Inferior parietal cortex (tissue), 1 donor: ENCODE measurements around the gene LGR4.

Experiments
- DNase-seq: peaks from one replicate; pipeline ENCODE4 v3.0.0-alpha.2; 2016; ENCODE audit errors: extremely low spot score

LGR4 gene

DNA sequence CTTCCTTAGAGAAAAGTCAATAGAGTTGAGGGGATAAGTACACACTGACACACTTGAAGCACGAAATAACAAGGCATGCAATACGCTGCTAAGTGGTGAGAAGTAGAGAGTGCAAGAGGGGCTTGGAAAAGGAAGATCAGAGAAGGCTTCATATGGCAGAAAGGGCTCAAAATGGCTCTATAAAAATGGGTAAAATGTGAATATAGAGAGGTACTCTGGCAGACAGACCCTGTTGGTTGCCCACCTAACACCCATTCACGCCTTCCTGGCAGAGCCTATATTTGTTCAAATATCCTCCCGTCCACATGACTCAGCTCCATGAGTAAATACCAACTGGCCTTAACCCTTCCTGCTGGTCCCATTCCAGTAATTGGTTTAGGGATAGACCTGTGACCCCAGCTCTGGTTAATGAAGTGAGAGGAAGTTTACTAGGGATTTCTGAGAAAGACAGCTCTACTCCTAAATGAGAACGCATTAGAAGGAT, 70.7 kb downstream of the LGR4 start:
- no peak for DNase-seq

- no peak for DNase-seq
These were observed 71.2 kb downstream of the LGR4 start for GRCh38 chr11:27401280-27401832.

DNA sequence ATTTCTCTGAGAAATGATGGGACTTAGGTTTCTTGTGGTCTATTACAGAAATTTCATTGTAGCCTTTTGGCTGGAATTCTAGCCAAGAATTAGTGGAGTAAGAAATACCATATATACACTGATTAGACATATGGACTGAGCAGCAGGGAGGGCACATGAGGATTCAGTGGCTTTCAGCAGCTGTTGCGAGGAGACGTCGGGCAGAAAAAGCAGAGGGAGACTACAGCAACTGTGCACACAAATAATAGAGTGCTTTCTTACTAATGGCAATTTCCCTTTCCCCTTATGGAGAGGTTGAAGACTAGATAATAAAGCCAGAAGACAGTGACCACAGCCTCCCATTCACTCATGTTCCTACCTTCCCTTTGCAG, 74.2 kb downstream of the LGR4 start:
- DNase-seq, result no peak

- DNase-seq, result no peak
These were observed 74.8 kb downstream of the LGR4 start for GRCh38 chr11:27397624-27398399.

- DNase-seq, result no peak
These were observed 76.2 kb downstream of the LGR4 start for GRCh38 chr11:27396259-27396839.

GRCh38 chr11:27395556-27396258, 76.9 kb downstream of the LGR4 start:
- DNase-seq, result no peak

GRCh38 chr11:27394781-27395228, 77.8 kb downstream of the LGR4 start:
- no peak for DNase-seq

GRCh38 chr11:27392278-27393114, 80.1 kb downstream of the LGR4 start:
- DNase-seq, result no peak

- no peak for DNase-seq
These were observed 81.1 kb downstream of the LGR4 start for GRCh38 chr11:27391331-27392015.

GRCh38 chr11:27390318-27391295, 82.0 kb downstream of the LGR4 start:
- no peak for DNase-seq

DNA sequence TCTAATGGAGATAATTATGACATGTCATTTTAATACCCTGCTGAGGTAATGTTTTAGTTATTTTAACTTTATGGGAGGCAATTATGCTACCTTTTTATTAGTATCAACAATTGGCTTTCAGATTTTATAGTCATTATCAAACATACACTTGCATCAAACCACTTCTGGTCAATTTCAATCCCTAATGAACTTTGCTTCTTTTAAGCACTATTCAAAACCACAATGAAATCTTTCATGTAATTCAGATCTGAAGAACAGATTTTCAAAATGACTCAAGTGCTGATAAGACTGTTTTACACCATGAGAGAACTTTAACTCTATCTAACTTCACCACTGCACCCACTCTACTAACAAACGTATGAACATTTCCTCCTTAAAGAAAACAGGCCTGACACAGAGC, 83.7 kb downstream of the LGR4 start:
- no peak for DNase-seq

DNA sequence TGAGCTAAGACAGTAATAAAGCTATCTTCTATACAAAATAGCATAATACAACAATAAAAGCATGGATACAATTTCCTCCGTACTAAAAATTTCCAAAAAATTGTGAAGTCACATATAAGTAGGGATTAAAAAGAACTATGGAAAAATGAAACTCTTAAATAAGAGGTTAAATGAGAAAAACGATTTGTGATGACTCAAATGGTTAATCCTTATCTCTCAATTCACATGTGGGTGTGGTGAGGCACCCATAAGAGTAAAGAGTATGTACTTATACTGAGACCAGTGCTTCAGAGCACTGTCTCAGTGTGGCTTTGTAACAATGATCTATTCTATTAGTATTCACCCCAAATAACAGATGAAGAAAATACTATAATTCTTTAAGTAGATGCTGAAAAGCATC, 84.6 kb downstream of the LGR4 start:
- DNase-seq, result no peak

GRCh38 chr11:27387362-27387761, 85.2 kb downstream of the LGR4 start:
- no peak for DNase-seq

GRCh38 chr11:27386181-27386845, 86.3 kb downstream of the LGR4 start:
- no peak for DNase-seq

DNA sequence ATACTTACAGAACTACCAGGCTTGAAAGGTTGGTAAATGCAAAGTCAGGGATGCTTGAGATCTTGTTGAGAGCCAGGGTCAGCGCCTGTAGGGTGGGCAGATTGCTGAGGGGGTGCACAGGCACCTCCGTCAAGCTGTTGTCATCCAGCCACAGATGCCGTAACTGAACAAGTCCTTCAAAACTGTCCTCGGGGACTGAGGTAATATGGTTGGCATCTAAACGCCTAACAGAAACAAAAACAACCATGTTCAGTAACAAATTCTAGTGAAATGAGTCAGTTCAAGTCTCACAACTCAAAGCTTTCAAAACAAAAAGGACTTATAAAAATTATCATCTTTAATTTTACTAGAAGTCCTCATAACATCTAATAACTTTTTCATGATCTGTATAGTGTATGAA, 87.3 kb downstream of the LGR4 start:
- DNase-seq, result no peak

DNA sequence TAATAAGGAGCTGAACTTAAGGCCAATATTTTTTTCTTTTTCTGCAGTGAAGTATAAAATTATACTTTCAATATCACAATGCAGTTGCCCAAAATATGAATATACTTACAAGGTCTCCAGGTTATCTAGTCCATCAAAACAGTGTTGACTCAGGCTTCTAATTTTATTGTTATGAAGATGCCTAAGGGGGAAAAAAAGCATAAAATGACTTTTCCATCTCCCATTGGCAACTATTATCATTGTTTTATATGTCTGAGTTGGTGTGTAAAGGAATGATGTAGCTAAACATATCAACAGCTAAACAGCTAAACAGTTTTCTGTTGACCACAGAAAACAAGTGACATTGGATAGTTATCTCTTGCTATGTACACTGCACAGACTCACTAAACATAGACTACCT, 88.4 kb downstream of the LGR4 start:
- DNase-seq, result no peak

GRCh38 chr11:27383645-27384044, 88.9 kb downstream of the LGR4 start:
- DNase-seq, result no peak

DNA sequence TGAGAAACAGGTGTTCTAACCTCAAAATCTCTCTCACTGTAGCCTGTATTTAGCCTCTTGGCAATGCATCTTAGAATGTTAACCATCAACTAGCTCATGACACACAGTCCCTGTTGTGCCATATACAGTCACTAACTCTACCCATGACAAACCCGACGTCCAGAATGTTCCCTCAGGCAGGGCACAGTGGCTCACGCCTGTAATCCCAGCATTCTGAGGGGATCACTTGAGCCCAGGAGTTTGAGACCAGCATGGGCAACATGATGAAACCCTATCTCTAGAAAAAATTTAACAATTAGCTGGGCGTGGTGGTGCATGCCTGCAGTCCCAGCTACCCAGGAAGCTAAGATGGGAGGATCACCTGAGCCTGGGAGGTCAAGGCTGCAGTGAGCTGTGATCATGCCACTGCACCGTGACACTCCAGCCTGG, 91.3 kb downstream of the LGR4 start:
- no peak for DNase-seq

DNA sequence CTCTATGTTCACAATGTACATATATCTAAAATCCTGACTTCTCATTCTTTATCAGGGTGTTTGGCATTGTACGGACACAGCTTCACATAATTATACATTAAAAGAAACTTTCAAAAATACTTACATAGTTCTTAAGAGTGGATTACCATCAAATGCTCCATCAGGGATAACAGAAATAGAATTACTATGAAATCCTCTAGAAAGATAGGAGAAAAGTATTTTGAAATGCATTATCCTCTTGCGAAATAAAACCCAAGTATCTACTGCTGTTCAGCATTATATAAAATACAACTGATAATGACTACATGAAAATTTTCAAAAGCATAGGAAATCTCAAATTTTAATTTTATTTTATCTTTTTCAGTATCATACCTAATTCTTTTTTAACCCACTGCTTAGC, 91.8 kb downstream of the LGR4 start:
- no peak for DNase-seq
